DOHH2 (cell line): ENCODE results near the gene NRXN3.

Experiments used
- H3F3A ChIP-seq: fragments of 200-600 bp; sonication (generic), shearing (Covaris generic); 2 replicates; pipeline ENCODE4 v1.6.0; 2016; ENCODE audit warnings: antibody characterized with exemption, mild to moderate bottlenecking; ENCODE audit not compliant: control insufficient read depth, insufficient read depth
- H3K27ac ChIP-seq: fragments of 200-600 bp; sonication (generic); 2 replicates; pipeline ENCODE4 v1.5.1; 2014; ENCODE audit warnings: low read depth, mild to moderate bottlenecking, low read length, moderate library complexity
- H3K27me3 ChIP-seq: fragments of 200-600 bp; sonication (generic); 2 replicates; pipeline ENCODE4 v1.6.1; 2014; ENCODE audit warnings: mild to moderate bottlenecking, low read length, mixed read lengths; ENCODE audit not compliant: control insufficient read depth
- H3K36me3 ChIP-seq: fragments of 200-600 bp; sonication (generic); 2 replicates; pipeline ENCODE4 v1.6.1; 2014; ENCODE audit warnings: mild to moderate bottlenecking, low read length, moderate library complexity, mixed read lengths; ENCODE audit not compliant: control insufficient read depth
- H3K4me1 ChIP-seq: fragments of 200-600 bp; sonication (generic); 2 replicates; pipeline ENCODE4 v1.6.1; 2014; ENCODE audit warnings: mild to moderate bottlenecking, low read length, mixed read lengths; ENCODE audit not compliant: control insufficient read depth
- H3K4me2 ChIP-seq: fragments of 200-600 bp; sonication (generic); 2 replicates; pipeline ENCODE4 v1.6.0; 2014; ENCODE audit warnings: mild to moderate bottlenecking, low read length, moderate library complexity
- H3K4me3 ChIP-seq: fragments of 200-600 bp; sonication (generic); 2 replicates; pipeline ENCODE4 v1.5.1; 2014; ENCODE audit warnings: mild to moderate bottlenecking, low read length, mixed read lengths
- H3K79me2 ChIP-seq: fragments of 200-600 bp; sonication (generic); 2 replicates; pipeline ENCODE4 v1.6.1; 2014; ENCODE audit warnings: mild to moderate bottlenecking, low read length, mixed read lengths; ENCODE audit not compliant: control insufficient read depth
- H3K9me2 ChIP-seq: fragments of 200-600 bp; sonication (generic); replicated peaks from 2 replicates; pipeline ENCODE4 v1.6.1; 2014; ENCODE audit warnings: mild to moderate bottlenecking, low read length, mixed read lengths; ENCODE audit not compliant: control insufficient read depth
- H3K9me3 ChIP-seq: fragments of 200-600 bp; sonication (generic); 2 replicates; pipeline ENCODE4 v1.6.1; 2014; ENCODE audit warnings: antibody characterized with exemption, low read length, mixed read lengths; ENCODE audit not compliant: control insufficient read depth, insufficient read depth
- H4K20me1 ChIP-seq: fragments of 200-600 bp; sonication (generic); 2 replicates; pipeline ENCODE4 v1.6.0; 2014; ENCODE audit warnings: low read depth, mild to moderate bottlenecking, antibody characterized with exemption, low read length, moderate library complexity; ENCODE audit not compliant: control insufficient read depth, insufficient read depth
- EZH2phosphoT487 ChIP-seq: fragments of 200-600 bp; sonication (generic); IDR thresholded peaks from 2 replicates; pipeline ENCODE4 v1.6.1; 2017; ENCODE audit warnings: borderline replicate concordance, mild to moderate bottlenecking, antibody characterized with exemption, low read length, moderate library complexity, mixed read lengths
- TF ChIP-seq, protein P1 (sequence below): fragments of 200-600 bp; sonication (generic); IDR thresholded peaks from one replicate; pipeline ENCODE4 v1.5.1; 2014; ENCODE audit warnings: antibody characterized with exemption, mild to moderate bottlenecking, low read depth, low read length; ENCODE audit not compliant: poor library complexity, severe bottlenecking

NRXN3 gene

DNA sequence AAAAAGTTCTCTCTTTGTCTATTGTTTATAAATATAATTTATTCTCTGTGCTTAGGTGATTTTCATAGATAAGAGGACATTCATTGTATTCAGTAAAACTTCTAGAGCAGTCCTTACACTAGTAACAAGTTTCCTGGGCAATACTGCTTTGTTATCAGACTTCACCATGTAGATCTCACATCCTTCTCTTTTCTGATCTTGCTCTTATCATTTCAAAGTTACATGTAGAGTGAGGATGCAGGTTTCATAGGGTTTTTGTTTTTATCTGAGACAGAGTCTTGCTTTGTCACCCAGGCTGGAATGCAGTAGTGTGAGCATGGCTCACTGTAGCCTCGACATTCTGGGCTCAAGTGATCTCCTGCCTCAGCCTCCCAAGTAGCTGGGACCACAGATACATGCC, 1251.6 kb downstream of the NRXN3 start:
- Histone ChIP-seq H4K20me1 (no peaks in the 10 kb centered on the region), H3K4me1 (no peaks in the 10 kb centered on the region), H3K27ac (no peak overlapping the region), H3K27me3 (no peaks in the 10 kb centered on the region), H3K4me3 (no peak overlapping the region), H3K9me3 (no peaks in the 10 kb centered on the region), H3K4me2 (no peak overlapping the region), H3K79me2 (no peaks in the 10 kb centered on the region), H3K9me2 (no peaks in the 10 kb centered on the region), H3K36me3 (no peaks in the 10 kb centered on the region), H3F3A (no peaks in the 10 kb centered on the region)
- no peak for TF ChIP-seq EZH2phosphoT487
- TF ChIP-seq, protein P1, sequence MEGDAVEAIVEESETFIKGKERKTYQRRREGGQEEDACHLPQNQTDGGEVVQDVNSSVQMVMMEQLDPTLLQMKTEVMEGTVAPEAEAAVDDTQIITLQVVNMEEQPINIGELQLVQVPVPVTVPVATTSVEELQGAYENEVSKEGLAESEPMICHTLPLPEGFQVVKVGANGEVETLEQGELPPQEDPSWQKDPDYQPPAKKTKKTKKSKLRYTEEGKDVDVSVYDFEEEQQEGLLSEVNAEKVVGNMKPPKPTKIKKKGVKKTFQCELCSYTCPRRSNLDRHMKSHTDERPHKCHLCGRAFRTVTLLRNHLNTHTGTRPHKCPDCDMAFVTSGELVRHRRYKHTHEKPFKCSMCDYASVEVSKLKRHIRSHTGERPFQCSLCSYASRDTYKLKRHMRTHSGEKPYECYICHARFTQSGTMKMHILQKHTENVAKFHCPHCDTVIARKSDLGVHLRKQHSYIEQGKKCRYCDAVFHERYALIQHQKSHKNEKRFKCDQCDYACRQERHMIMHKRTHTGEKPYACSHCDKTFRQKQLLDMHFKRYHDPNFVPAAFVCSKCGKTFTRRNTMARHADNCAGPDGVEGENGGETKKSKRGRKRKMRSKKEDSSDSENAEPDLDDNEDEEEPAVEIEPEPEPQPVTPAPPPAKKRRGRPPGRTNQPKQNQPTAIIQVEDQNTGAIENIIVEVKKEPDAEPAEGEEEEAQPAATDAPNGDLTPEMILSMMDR = no peak

DNA sequence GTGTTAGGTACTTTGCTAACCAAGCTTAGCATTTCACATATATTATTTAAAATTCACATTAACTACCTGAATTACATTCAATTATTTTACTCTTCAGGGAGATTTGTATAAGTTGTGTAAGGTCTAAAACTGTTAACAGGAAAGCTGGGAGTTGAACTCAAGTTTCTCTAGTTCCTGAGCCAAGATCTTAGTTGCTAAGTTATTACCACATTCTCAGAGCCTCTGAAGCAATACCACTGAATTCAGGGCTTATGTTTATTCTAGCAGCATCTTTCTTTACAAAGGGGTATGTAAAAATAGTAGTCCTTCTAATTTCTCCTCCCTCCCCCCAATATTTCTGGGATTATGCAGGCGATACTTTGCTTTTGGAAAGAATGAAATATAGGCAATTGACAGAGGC, 1254.3 kb downstream of the NRXN3 start:
- Histone ChIP-seq H3K27me3 (no peaks in the 10 kb centered on the region), H3K27ac (no peak overlapping the region), H3K9me3 (no peaks in the 10 kb centered on the region), H3K4me3 (no peak overlapping the region), H3F3A (no peaks in the 10 kb centered on the region), H3K4me1 (no peaks in the 10 kb centered on the region), H4K20me1 (no peaks in the 10 kb centered on the region), H3K36me3 (no peaks in the 10 kb centered on the region), H3K4me2 (no peak overlapping the region), H3K79me2 (no peaks in the 10 kb centered on the region), H3K9me2 (no peaks in the 10 kb centered on the region)
- no peak for TF ChIP-seq EZH2phosphoT487
- TF ChIP-seq, protein P1 = no peak

DNA sequence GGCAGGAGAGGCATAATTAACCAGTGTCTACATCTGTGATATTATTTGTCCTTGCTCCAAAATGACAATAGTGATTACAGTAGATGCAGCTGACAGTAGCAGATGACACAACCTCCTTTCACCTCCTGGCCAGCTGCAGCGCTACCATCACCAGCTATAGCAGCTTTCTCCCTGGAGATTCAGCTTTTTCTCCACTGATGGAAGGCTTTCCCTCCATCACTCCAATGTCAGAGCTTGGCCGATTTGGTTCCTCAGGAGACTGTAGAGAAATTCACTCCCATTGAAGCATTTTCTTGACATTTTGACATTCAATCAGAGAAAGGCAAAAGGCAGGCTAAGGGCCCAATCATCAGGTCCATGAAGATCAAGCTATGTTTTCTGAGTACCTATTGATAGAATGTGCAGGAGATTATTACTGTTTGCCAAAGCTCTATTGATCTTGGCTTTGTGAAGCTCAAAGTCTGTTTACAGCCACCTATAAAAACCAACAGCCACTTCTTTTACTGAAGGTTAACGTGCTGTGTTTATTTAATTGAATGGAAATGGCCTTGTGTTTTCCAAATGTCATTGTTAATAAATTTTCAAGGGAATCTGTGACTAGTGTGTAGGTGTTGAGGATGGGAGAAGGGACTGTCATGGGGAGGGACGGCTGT, 1256.1 kb downstream of the NRXN3 start:
- Histone ChIP-seq H3K4me1 (no peaks in the 10 kb centered on the region), H3K79me2 (no peaks in the 10 kb centered on the region), H3K4me2 (no peak overlapping the region), H3K9me3 (no peaks in the 10 kb centered on the region), H4K20me1 (no peaks in the 10 kb centered on the region), H3F3A (no peaks in the 10 kb centered on the region), H3K9me2 (no peaks in the 10 kb centered on the region), H3K4me3 (no peak overlapping the region), H3K27me3 (no peaks in the 10 kb centered on the region), H3K27ac (no peak overlapping the region), H3K36me3 (no peaks in the 10 kb centered on the region)
- no peak for TF ChIP-seq EZH2phosphoT487
- TF ChIP-seq, protein P1 = no peak
